LNCaP clone FGC (cell line): ENCODE data around the gene SNX6.

Source experiments
- DNase-seq: peaks from one replicate; pipeline ENCODE4 v3.0.0-alpha.2; 2011; ENCODE audit warnings: low read depth
- H3K4me3 ChIP-seq: 2 replicates; pipeline ENCODE4 v1.5.1; 2011; ENCODE audit warnings: mild to moderate bottlenecking, low read depth, low read length, control low read depth
- TF ChIP-seq, protein P1 (sequence below): IDR thresholded peaks from 2 replicates; pipeline ENCODE4 v1.5.1; 2012; ENCODE audit warnings: mild to moderate bottlenecking; ENCODE audit not compliant: control insufficient read depth, insufficient read depth; ENCODE audit errors: extremely low read depth

SNX6 gene

DNA sequence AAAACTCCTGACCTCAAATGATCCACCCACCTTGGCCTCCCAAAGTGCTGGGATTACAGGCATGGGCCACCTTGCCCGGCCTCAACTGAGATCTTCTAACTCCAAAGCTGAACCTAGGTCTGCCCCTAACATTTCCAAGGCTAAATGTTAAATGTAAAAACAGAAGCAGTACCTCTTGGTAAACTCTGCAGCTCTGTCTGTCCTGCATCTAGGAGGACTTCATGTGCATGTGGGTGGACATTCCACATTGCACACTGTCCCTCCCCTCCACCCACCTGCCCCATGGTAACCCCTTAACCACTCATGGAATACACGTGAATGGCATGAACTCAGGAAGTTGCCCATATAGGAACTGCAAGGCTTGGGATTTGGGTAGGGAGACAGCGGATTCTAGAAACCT, 33.1 kb downstream of the SNX6 start:
- no peak overlapping the region for H3K4me3 ChIP-seq
- TF ChIP-seq, protein P1, sequence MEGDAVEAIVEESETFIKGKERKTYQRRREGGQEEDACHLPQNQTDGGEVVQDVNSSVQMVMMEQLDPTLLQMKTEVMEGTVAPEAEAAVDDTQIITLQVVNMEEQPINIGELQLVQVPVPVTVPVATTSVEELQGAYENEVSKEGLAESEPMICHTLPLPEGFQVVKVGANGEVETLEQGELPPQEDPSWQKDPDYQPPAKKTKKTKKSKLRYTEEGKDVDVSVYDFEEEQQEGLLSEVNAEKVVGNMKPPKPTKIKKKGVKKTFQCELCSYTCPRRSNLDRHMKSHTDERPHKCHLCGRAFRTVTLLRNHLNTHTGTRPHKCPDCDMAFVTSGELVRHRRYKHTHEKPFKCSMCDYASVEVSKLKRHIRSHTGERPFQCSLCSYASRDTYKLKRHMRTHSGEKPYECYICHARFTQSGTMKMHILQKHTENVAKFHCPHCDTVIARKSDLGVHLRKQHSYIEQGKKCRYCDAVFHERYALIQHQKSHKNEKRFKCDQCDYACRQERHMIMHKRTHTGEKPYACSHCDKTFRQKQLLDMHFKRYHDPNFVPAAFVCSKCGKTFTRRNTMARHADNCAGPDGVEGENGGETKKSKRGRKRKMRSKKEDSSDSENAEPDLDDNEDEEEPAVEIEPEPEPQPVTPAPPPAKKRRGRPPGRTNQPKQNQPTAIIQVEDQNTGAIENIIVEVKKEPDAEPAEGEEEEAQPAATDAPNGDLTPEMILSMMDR: no peak

DNA sequence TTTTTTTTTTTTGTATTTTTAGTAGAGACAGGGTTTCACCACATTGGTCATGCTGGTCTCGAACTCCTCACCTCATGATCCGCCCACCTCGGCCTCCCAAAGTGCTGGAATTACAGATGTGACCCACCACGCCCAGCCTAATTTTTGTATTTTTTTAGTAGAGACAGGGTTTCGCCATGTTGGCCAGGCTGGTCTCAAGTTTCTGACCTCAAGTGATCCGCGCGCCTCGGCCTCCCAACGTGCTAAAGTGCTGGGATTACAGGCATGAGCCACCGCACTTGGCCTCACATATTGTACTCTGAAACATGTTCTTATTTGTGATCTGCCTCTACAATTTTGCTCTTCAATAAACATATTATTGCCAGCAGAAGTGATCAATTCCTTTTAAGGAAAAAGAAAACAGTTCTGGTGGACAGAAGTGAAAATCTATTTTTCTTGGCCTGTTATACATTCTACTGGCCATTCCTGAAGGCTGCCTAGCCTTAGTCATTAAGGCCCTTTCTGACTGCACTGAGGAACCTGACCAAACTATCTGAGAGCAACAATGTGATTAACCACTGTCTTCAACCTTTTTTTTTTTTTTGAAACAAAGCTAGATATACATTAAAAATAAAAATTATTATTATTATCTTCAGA, 36.1 kb downstream of the SNX6 start:
- no peak for DNase-seq
- TF ChIP-seq, protein P1: no peak
- H3K4me3 ChIP-seq: no peak overlapping the region

More for the DNA sequence above, 33.1 kb downstream of the SNX6 start:
- no peak for DNase-seq

GRCh38 chr14:34592623-34593022, 37.3 kb downstream of the SNX6 start:
- TF ChIP-seq, protein P1: no peak
- no peak for DNase-seq
- no peak overlapping the region for H3K4me3 ChIP-seq

GRCh38 chr14:34583525-34583924, 46.4 kb downstream of the SNX6 start:
- no peak for DNase-seq
- TF ChIP-seq, protein P1: no peak
- no peak overlapping the region for H3K4me3 ChIP-seq

DNA sequence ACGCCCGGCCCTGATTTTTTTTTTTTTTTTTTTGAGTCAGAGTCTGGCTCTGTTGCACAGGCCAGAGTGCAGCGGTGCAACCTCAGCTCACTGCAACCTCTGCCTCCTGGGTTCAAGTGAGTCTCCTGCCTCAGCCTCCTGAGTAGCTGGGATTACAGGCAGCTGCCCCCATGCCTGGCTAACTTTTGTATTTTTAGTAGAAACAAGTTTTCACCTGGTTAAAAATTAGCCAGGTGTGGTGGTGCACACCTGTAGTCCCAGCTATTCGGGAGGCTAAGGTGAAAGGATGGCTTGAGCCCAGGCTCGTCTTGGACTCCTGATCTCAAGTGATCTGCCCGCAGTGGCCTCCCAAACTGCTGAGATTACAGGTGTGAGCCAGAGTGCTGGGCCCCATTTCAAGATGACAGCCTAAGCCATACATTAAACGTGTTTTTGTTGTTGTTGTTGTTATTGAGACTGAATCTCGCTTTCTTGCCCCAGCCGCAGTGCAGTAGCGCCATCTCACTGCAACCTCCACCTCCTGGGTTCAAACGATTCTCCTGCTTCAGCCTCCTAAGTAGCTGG, 47.7 kb downstream of the SNX6 start:
- TF ChIP-seq, protein P1: no peak
- H3K4me3 ChIP-seq: no peak overlapping the region
- DNase-seq: no peak

- H3K4me3 ChIP-seq: no peak overlapping the region
- TF ChIP-seq, protein P1: no peak
- no peak for DNase-seq
Observed at GRCh38 chr14:34580381-34580780, 49.6 kb downstream of the SNX6 start.

DNA sequence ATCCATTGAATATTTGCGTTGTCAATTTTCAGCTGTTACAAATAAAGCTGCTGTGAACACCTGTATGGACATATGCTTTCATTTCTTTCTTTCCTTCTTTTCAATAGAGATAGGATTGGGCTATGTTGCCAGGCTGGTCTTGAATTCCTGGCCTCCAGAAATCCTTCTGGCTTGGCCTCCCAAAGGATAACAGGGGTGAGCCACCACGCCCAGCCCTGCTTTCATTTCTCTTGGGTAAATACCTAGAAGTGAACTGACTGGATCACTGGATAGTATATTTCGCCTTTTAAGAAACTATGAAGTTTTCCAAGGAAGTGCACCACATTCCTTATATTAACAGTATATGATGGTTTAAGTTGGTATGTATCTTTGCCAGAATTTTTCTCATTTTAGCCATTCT, 58.2 kb downstream of the SNX6 start:
- TF ChIP-seq, protein P1: no peak
- no peak for DNase-seq
- no peak overlapping the region for H3K4me3 ChIP-seq
